B cell (primary cell): ENCODE measurements around the gene KMT2C.

Experiments
- CTCF ChIP-seq: fragments of 200-600 bp; IDR thresholded peaks from one replicate; pipeline ENCODE4 v1.8.0; 2022; ENCODE audit warnings: antibody characterized with exemption, mild to moderate bottlenecking
- EZH2 ChIP-seq: IDR thresholded peaks from 2 replicates; pipeline ENCODE4 v1.6.1; 2012; ENCODE audit warnings: borderline replicate concordance, low read depth, mild to moderate bottlenecking, moderate library complexity, low read length; ENCODE audit not compliant: insufficient read depth, poor library complexity, severe bottlenecking

DNA sequence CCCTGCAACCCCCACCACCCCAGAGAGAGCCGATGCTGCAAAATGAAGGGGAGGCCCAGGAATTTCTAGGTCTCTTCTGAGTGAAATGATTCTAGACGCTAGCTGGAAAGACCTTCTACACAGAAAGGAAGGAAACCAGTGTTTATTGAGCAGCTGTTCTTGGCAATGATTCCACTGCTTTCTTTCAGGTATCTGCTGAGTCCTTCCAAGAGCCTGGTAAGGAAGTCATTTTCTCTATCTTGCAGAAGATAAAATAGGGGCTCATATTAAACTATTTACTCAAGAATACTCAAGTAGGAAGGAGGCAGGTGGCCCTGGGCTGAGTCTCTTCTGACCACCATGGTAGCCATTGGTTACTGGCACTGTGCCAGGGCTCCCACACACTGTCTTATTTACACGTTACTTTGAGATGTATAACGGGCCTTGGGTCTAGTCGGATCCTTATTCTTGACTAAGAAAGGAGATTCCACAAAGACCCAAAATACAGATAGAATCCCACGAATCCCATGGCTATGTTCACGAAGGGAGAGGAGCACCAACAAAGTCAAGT, 298.3 kb downstream of the KMT2C start:
- TF ChIP-seq CTCF (no peak), EZH2 (no peak)
